ENCODE data around the gene CHMP1A.

- peak in 1 of 2 donors; percentile 30 for TF ChIP-seq CTCF (conservative IDR thresholded peaks at IDR 0.05 in 1 of 2, IDR thresholded peaks at IDR 0.05 in 1 of 2; ENCODE audit: low read depth in 1 of 2, low read length in 2 of 2)
- TF ChIP-seq EZH2 (IDR thresholded peaks at IDR 0.05; ENCODE audit: low read length, missing control alignments), result no peak
These were observed 58.1 kb downstream of the CHMP1A start for GRCh38 chr16:89599451-89599858.
